HPDE6-E6E7 (cell line): ENCODE results near the gene MBOAT1.
"Not testable (repeated sequence)": the region's sequence is repeated elsewhere in the genome, so short reads cannot be mapped to it uniquely, and the experiment has no call there.

ENCODE experiments used
- DNase-seq: peaks from one replicate; pipeline ENCODE4 v3.0.0; 2011; ENCODE audit warnings: missing footprints; ENCODE audit errors: extremely low spot score

MBOAT1 gene, protein sequence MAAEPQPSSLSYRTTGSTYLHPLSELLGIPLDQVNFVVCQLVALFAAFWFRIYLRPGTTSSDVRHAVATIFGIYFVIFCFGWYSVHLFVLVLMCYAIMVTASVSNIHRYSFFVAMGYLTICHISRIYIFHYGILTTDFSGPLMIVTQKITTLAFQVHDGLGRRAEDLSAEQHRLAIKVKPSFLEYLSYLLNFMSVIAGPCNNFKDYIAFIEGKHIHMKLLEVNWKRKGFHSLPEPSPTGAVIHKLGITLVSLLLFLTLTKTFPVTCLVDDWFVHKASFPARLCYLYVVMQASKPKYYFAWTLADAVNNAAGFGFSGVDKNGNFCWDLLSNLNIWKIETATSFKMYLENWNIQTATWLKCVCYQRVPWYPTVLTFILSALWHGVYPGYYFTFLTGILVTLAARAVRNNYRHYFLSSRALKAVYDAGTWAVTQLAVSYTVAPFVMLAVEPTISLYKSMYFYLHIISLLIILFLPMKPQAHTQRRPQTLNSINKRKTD

GRCh38 chr6:20212392-20213111, at the start of gene MBOAT1:
Gene MBOAT1, minus strand, starts transcription at chr6:20212469. Its CDS starts 235 bp downstream, at chr6:20212234.
- DNase-seq: peak; percentile 72

DNA sequence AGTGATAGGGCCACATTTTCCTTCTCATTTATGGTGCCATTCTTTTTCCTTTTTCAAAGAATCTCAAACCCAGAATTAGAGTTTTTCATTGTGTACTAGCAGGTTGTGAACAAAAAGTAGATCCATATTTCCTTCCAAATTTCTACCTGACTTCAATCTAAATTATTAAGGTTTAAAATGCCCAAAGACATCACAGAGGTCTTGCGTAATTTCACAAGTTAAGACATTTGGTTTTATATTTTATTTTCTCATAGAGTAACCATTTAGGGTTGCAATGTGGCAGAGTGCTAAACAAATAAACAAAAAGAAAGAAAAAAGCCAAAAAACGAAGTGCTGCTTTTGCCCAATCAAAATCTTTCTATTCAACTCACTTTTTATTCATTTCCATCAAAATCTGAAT, 49.4 kb upstream of the MBOAT1 start:
- DNase-seq: no peak

DNA sequence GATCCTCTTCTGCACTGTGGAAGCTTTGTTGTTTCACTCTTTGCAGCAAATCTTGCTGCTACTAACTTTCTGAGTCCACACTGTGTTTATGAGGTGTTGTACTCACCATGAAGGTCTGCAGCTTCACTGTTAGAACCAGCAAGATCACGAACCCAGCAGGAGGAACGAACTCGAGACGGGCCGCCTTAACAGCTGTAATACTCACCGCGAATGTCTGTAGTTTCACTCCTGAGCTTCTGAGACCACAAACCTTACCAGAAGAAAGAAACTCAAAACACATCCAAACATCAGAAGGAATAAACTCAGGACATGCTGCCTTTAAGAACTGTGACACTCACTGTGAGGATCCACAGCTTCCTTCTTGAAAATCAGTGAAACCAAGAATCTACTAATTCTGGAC, 48.1 kb upstream of the MBOAT1 start:
- DNase-seq: no peak

GRCh38 chr6:20259316-20260049, 47.2 kb upstream of the MBOAT1 start:
- DNase-seq: no peak

- DNase-seq: no peak
These were observed 43.2 kb upstream of the MBOAT1 start for GRCh38 chr6:20255428-20255827.

DNA sequence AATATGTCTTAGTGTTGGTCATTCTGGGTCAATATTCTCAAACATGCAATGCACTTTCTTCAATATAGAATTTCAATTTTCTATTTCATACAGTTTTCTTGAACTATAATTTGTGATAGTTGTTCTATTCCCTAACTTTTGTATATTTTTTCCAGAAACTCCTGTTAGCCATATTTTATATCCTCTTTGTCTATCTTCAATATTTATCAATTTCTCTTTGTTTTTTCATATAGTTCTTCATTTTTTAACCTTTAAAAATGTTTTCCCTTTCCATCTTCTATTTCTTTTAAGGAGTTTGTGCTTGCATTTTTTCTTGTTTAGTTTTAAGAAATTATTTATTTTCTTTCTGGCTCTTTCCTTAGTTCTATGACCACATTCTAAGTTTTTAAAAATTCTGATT, 42.0 kb upstream of the MBOAT1 start:
- no peak for DNase-seq

DNA sequence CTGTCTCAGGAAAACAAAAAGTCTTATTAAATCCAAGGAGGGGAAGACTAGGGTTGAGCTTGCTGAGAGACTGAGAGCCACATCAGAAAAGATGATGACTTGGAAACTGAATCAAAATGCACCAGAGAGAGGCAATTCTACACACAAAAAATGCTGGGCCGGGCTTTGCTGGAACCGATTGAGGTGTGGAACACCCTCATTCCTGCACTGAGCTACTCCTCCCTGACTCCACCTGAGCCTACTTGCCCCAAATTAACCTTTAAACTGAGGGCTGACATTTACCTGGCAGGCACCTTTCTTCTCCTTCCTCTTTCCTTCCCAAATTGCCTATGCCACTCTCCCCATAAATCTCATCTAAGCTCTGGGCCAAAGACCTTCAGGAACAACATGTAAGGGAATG, 40.8 kb upstream of the MBOAT1 start:
- no peak for DNase-seq

- DNase-seq: no peak
These were observed 40.0 kb upstream of the MBOAT1 start for GRCh38 chr6:20252311-20252710.

DNA sequence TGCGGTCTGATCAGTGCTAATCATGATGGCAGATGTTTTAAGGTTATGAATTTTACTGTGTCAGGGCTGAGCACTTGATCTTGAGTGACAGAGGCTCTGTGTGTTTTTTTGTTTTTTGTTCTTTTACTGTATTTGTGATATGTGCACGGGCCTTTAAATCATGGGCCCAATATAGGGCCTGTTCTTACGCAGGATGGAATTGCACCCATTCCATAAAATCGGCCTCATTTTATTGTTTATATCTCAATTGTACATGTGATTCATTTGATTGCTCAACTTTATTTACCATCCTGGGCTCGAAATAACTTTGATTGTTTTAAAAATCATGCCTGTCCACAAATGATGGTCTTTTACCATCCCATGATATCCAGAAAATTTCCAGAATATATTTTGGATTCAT, 39.3 kb upstream of the MBOAT1 start:
- no peak for DNase-seq

GRCh38 chr6:20246125-20246524, 33.9 kb upstream of the MBOAT1 start:
- no peak for DNase-seq

DNA sequence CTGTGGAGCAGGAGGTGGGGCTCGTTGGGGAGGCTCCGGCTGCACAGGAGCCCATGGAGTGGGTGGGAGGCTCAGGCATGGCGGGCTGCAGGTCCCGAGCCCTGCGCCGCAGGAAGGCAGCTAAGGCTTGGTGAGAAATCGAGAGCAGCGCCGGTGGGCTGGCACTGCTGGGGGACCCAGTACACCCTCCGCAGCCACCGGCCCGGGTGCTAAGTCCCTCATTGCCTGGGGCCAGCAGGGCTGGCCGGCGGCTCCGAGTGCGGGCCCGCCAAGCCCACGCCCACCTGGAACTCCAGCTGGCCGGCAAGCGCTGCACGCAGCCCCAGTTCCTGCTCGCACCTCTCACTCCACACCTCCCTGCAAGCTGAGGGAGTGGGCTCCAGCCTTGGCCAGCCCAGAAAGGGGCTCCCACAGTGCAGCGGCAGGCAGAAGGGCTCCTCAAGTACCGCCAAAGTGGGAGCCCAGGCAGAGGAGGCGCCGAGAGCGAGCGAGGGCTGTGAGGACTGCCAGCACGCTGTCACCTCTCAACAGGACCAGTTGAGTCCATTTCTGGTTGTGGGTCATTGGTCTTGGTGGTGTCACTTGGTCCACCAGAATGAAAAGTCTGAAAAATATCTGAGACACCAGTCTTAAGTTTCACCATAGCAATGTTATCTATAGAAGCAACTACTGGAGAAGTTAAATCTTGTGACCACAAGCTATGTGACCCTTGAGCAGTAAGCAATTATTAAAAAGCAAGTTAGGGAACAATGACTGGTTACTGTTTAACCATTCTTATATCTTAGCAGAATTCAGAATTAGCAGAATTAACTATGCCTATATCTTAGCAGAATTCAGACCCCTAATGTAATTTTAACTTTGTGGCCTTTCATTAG, 32.8 kb upstream of the MBOAT1 start:
- DNase-seq: not testable (repeated sequence)

DNA sequence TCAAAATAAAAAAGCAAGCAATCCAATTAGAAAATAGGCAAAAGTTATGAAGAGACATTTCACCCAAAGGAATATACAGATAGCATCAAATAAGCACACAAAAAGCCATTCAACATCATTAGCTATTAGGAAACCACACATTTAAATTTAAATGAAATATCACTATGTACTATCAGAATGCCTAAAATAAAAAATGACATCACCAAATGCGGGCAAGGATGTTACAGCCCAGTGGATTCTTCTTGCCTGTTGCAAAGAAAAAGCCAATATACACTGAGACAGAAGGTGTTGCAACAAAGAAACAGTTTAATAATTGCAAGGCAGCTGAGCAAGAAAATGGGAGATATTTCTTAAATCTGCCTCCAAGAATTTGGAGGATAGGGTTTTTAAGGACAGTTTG, 31.0 kb upstream of the MBOAT1 start:
- DNase-seq: no peak

- no peak for DNase-seq
These were observed 30.1 kb upstream of the MBOAT1 start for GRCh38 chr6:20242397-20242796.

DNA sequence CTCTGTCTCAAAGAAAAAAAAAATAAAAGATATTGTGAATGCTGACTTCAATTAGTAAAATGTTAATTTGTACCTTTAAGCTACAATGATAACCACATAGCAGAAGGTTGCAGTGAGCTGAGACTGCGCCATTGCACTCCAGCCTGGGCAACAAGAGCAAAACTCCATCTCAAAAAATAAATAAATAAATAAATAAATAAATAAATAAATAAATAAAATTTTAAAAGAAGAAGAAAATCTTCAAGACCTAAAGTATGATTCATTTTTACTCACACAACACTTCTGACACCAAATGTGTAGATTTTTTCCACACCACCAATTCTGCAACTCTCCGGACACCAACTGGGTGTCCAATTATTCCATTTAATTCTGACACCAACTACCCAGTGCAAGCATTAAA, 28.8 kb upstream of the MBOAT1 start:
- no peak for DNase-seq

- no peak for DNase-seq
These were observed 26.7 kb upstream of the MBOAT1 start for GRCh38 chr6:20238688-20239587.

DNA sequence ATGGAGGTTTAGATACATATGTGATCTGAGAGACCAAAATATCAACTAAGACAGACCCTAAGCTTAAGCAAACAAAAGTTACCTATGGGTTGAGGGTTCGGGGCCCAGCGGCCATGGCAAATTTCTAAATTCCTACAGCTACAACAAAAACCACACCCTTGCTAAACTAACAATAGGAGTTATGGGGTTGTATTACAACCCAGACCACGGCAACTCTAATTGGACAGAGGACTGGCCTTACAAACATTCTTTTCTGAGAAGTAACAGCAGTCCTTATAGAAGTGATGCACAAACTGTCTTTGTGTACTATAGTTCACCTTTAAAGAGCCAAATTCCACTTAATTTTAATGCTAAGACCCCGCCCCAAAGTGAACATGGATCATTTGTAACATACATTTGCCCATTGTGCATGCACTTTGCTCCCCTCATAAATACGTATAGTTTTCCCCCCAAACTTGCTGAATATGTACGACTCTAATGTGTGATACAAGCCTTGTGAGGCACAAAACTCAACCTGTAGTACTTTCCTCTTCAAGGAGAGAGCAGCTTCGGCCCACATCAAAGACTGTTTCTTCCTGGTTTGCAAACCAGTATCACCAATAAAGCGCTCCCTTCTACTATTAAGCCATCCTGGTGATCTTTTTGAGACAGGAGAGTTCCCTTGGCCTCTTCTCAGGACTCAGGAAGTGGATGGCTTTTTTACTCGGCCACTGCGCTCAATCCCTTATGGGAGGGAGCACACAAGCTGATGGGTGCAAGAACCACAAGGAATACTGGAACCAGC, 25.6 kb upstream of the MBOAT1 start:
- DNase-seq: no peak

DNA sequence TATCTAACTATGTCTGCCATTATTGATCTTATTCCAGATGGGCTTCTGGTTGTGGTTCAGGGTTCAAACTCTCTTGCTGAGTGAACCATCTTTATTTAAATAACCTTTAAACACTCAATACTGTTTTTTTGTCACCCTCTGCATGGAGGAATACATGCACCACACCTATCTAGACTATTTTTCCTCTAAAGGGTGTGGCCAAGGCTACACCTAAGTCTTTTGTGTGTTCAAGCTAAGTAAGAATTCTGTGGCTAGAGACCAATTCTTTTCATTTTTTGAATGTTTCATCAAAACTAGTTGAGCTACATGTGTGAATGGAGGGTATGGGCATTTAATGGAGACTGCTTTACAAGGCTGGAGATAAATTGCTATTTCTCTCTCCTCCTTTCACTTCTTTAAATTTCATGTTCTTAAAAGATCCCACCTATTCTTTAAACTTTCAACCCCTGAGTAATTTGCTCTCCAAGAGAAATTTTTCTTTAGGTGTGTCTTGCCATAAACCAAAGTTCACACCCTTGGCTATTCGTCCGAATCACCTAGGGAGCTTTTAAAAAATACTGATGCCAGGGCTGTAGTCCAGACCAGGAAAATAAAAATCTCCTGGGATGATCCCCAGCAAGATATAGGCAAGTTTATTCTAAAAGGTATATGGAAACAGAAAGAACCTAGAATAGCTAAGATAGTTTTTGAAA, 24.8 kb upstream of the MBOAT1 start:
- peak; percentile 12 for DNase-seq

DNA sequence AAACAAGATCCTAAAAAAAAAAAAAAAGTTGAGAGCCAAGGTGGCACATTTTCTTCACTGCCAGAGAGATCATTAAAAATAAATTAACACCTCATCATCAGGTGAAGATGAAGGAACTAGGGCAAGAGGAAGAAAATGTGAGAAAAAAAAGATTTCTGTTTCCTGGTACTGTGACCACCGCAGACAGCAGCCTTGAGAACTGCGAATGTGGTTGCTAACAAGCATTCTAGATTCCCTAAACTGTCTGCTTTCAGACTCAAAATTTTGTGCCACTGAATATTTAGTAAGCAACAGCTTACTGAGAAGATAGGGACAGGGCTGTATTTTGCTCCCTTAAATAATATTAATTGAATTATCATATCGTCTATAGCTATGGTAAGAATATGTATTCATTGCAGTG, 24.1 kb upstream of the MBOAT1 start:
- DNase-seq: no peak

DNA sequence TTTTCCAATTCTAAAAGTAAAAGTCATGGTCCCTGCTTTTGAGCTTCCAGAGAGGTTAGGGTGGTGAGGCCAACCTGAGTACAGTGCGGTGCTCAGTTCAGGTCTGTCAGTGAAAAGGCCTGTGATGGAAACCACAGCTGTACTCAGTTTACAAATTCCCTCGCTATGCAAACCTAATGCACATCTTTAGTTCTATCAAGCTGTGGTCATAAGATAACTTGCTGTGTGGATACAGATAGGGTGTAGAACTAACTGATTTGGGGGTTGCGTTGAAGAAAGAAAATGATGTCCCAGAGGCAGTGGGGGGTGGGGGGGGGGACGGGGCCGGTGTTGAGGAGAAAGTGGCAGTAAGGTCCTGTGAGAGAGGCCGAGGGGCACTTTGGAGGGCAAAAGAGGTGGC, 22.8 kb upstream of the MBOAT1 start:
- no peak for DNase-seq
